NCI-H1092 (cell line): Measurements from ENCODE around the gene PPIB.
"Not testable (repeated sequence)": the region's sequence is repeated elsewhere in the genome, so short reads cannot be mapped to it uniquely, and the experiment has no call there.

Experiments
- DNase-seq: peaks from one replicate; lab custom pipeline; 2025; lab: John Stamatoyannopoulos, UW

The PPIB gene

DNA sequence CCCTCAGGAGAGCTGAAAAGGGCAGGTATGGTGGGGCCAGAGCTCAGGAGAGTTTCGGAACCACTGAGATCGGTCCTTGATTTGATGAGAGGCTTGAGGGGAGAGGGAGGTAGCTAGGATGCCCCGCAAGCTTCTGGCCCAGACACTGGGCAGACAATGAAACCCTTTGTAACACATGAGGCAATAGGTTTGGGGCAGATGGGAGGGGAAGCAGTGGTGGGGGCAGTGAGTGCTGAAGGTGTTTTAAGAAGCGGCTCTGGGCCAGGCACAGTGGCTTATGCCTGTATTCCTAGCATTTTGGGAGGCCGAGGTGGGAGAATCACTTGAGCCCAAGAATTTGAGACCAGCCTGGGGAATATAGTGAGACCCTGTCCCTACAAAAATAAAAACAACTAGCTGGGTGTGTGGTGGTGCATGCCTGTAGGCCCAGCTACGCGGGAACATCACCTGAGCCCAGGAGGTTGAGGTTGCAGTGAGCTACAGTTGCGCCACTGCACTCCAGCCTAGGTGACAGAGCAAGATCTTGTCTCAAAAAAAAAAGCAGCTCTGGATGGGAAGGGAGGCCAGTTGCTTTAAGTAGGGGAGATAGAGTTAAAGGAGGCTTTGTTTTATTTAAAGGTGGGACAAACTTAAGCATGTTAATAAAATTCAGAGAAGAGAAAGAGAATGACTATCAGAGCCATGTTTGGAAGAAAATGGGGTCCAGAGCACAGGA, 20.9 kb downstream of the PPIB start:
- DNase-seq: no peak

GRCh38 chr15:64138331-64138941, 24.4 kb downstream of the PPIB start:
- no peak for DNase-seq

GRCh38 chr15:64137226-64137833, 25.5 kb downstream of the PPIB start:
- no peak for DNase-seq

GRCh38 chr15:64136347-64136746, 26.5 kb downstream of the PPIB start:
- DNase-seq: no peak

DNA sequence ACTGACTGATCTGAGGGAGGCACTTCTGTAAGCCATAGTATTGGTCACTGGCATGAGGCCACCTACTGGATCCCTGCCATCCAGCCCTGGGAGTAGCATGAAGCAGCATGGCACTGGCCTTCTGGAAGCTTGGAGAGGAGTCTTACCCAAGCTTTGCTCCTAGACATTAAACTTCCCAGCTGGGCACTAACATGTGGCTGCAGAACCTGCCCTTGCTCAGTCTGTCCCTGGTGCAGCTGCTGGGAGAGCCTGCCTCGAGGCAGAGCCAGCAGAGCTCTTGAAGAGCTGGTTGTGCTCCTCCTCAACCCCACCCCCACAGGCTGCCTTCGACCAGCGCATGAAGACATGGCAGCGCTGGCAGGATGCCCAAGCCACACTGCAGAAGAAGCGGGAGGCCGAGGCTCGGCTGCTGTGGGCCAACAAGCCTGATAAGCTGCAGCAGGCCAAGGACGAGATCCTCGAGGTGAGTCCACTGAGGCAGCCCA, 28.4 kb downstream of the PPIB start:
- DNase-seq: no peak

GRCh38 chr15:64133623-64134344, 29.0 kb downstream of the PPIB start:
- DNase-seq: no peak

GRCh38 chr15:64132217-64132616, 30.6 kb downstream of the PPIB start:
- DNase-seq: no peak

- DNase-seq: no peak
Measured at GRCh38 chr15:64131547-64131946, 31.3 kb downstream of the PPIB start.

GRCh38 chr15:64130159-64130558, 32.7 kb downstream of the PPIB start:
- DNase-seq: no peak

- DNase-seq: no peak
Measured at GRCh38 chr15:64127521-64128270, 35.1 kb downstream of the PPIB start.

DNA sequence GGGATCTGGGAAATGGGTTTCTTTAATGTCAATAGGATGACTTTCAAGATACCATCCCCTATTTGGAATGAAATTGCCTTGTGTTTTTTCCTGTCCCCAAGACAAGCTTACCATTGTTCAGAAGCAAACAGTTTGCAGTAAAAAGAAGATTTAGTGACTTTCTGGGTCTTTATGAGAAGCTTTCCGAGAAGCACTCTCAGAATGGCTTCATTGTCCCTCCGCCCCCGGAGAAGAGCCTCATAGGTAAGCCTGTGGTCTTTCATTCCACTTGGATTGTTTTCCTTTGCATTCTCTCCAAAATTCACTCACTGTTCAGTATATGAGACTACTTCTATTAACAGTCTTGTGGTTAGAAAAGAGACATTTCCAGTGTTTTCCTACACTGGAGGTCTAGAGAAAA, 36.8 kb downstream of the PPIB start:
- no peak for DNase-seq

GRCh38 chr15:64122936-64123351, 39.9 kb downstream of the PPIB start:
- DNase-seq: no peak

- no peak for DNase-seq
Measured at GRCh38 chr15:64122444-64122843, 40.4 kb downstream of the PPIB start.

GRCh38 chr15:64121614-64122013, 41.2 kb downstream of the PPIB start:
- DNase-seq: no peak

DNA sequence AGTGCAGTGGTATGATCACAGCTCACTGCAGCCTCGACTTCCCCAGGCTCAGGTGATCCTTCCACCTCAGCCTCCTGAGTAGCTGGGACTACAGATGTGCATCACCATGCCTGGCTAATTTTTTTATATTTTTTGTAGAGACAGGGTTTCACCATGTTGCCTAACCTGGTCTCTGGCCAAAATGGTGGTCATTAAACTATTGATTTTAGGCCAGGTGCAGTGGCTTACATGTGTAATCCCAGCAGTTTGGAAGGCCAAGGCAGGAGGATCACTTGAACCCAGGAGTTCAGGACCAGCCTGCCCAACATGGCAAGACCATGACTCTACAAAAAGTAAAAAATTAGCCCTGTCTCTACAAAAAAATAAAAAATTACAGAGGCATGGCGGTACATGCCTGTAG, 42.5 kb downstream of the PPIB start:
- not testable (repeated sequence) for DNase-seq

- DNase-seq: no peak
Measured at GRCh38 chr15:64117759-64118487, 44.9 kb downstream of the PPIB start.

GRCh38 chr15:64112904-64113303, 49.9 kb downstream of the PPIB start:
- no peak for DNase-seq

DNA sequence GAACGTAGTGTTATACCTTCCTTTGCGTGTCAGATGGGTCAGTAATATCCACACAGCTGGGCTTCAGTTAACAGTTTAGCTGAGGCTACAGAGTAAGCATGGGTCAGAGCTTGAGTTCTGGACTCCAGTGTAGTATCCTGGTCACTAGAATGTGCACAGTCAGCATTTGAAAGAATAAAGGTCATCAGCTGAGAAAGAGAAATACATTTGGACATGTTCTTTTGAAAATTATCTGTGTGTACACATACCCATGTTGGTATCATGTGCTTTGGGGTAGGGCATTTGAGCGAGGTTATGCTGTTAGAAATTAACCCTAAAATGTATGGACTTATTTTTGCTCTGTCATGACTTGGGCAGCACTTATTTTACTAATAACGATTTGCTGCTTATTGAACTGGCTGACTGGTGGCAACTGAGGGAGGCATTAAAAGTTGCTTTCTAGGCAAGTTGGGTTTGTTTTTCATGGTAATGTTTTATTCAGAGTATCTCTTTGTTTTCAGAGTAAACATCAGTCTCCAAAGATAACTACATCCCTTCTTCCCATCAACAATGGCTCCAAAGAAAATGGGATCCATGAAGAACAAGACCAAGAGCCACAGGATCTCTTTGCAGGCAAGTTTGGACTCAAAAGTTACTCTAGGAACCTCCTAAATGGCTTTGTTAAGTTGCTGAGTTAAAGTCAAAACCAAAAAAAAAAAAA, 50.6 kb downstream of the PPIB start:
- DNase-seq: no peak

DNA sequence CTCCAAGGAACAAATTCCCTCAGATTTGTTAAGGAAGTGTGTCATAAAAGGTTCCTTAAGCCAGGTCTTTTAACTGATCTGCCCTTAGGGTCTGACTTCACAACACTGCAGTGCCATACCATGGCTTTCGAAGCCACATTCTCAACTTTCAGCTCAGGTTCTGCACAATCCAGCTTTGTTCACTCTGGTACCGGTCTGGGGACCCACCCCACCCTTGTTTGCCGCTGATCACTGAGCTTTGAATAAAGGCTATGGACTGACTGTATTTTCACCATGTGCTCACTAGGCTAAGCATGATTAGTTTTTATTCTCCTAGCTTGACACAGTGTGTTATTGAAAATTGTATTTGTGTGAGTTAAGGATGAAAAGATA, 51.2 kb downstream of the PPIB start:
- no peak for DNase-seq

DNA sequence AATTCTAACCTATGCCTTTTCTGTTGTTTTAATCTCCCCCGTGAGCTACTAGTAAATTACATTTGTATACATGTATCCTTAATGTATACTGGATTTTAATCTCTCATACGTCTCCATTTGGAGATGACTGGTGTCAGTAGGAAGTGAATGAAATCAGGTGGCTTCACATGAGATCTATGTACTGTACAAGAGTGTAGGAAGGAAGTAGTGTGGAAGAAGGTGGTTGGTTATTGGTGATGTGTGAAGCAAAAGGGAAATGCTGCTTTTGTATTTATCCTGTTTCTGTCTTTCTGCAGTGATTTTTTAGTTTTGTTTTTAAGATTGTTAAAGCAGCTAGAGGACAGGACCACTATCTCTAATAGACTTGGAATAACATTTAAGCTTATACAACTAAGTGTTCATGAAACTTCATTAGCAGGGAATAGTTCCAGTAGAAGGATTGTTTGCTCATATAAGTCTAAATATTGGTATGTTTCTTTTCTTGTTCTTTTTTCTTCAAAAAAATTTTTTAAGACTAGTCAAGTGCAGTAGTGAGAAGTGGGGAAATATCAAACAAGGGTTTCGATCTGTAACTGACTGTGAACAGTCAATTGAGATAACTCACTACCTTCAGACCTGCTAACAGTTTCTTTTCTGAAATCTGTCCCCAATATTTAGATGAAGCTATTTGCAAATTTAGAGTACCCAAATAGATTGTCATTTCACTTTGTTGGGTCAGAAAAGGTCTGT, 51.7 kb downstream of the PPIB start:
- no peak for DNase-seq
